Measurements from ENCODE around the gene SPDYE6.

SPDYE6 gene

DNA sequence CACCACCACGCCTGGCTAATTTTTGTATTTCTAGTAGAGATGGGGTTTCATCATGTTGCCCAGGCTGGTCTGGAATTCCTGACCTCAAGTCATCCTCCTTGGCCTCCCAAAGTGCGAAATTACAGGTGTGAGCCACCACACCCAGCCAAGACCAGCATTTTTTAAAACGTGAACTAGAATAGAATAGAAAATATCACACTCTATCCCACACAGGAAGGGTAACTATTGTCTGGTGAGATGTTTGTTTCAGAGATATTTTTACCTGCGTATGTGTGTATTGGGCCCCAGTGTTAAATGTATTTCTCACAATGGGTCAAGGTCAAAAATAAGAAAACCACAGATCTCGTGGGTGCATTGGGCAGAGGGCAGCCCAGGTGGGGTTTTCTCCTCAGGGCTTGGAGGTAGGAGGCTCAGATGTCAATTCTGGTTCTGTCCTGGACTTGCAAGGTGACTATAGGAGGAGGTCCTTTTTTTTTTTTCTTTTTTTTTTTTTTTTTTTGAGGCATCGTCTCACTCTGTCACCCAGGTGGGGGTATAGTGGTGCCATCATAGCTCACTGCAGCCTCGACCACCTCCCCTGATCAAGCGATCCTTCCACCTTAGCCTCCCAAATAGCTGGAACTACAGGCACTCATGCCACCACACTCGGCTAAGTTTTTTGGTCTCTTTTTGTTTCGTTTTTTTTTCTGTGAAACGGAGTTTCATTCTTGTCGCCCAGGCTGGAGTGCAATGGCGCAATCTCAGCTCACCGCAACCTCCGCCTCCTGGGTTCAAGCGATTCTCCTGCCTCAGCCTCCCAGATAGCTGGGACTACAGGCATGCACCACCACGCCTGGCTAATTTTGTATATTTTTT, 50.6 kb downstream of the SPDYE6 start:
- TF ChIP-seq, protein P1, sequence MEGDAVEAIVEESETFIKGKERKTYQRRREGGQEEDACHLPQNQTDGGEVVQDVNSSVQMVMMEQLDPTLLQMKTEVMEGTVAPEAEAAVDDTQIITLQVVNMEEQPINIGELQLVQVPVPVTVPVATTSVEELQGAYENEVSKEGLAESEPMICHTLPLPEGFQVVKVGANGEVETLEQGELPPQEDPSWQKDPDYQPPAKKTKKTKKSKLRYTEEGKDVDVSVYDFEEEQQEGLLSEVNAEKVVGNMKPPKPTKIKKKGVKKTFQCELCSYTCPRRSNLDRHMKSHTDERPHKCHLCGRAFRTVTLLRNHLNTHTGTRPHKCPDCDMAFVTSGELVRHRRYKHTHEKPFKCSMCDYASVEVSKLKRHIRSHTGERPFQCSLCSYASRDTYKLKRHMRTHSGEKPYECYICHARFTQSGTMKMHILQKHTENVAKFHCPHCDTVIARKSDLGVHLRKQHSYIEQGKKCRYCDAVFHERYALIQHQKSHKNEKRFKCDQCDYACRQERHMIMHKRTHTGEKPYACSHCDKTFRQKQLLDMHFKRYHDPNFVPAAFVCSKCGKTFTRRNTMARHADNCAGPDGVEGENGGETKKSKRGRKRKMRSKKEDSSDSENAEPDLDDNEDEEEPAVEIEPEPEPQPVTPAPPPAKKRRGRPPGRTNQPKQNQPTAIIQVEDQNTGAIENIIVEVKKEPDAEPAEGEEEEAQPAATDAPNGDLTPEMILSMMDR (IDR thresholded peaks at IDR 0.05): no peak

DNA sequence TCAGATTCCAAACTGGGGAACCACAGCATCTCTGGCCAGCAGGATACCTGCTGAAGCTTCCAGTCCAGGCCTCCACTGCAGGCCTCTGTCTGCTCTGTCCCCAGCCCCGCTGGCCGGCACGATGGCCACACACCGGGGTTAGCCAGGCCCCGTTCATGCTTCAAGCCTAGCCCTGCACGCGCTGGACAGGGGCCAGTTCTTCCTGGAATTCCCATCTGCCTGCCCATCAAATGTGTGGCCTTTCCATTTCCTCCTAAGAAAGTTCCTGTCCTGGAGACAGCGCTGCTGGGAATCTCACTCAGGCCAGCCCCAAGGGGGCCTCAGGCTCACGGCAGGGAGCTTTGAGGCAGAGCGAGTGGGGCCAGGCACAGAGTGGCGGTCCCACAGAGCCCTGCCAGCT, 51.6 kb downstream of the SPDYE6 start:
- TF ChIP-seq, protein P1 (IDR thresholded peaks at IDR 0.05): no peak

DNA sequence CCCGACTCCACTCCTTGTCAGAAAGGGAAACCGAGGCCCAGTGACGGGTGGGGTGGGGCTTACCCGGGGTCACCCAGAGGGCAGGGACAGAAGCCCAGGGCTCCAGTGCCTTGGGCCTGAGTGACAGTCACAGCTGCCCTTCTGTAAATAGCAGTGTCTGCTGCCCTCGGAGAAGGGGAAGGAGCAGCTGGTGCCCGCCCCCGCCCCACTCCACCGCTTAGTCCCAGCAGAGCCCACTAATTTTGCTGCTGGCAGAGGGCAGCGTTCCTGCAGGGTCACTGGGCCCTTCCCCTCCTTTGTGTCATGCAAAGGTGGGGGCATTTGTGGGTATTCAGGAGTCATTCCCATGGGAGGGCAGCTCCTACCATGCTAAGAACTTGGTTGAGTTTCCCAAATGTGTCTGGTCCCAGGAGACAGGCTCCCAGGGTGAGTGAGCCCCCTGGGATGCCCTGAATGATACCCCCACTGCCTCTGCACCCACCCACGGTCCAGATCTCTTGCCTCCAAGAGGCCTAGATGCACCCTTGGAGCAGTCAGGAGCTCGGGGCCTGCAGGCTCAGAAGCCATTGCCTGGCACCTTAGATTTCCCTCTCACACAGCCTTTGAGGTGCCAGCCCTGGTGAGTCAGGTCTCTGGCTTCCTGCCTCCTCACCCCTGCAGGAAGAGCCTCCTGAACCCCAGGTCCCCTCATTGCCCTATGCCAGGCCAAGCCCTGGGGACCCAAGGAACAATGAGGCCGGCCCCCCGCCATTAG, 52.4 kb downstream of the SPDYE6 start:
- TF ChIP-seq, protein P1 (IDR thresholded peaks at IDR 0.05): no peak

DNA sequence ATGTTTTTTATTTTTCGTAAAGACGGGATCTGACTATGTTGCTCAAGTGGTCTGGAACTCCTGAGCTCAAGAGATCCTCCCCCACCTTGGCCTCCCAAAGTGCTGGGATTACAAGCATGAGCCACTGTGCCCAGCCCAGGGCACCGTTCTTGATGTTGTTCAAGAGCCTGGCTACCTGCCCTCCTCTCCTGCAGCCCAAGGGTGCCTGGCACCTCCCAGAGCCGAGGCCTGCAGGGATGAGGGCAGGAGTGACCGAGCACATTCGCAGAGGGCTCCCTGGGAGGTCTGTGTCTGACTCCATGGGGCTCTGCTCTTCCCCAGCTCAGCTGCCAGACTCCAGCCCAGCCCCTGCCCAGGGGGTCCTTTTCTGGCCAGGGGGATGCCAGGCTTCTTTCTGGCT, 54.2 kb downstream of the SPDYE6 start:
- TF ChIP-seq, protein P1 (IDR thresholded peaks at IDR 0.05): no peak

DNA sequence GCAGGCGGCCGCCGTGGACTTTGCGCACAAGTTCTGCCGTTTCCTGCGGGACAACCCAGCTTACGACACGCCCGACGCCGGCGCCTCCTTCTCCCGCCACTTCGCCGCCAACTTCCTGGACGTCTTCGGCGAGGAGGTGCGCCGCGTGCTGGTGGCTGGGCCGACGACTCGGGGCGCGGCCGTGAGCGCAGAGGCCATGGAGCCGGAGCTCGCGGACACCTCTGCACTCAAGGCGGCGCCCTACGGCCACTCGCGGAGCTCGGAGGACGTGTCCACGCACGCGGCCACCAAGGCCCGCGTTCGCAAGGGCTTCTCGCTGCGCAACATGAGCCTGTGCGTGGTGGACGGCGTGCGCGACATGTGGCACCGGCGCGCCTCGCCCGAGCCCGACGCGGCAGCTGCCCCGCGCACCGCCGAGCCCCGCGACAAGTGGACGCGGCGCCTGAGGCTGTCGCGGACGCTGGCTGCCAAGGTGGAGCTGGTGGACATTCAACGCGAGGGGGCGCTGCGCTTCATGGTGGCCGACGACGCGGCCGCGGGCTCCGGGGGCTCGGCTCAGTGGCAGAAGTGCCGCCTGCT, 55.5 kb downstream of the SPDYE6 start:
- TF ChIP-seq, protein P1 (IDR thresholded peaks at IDR 0.05): no peak

DNA sequence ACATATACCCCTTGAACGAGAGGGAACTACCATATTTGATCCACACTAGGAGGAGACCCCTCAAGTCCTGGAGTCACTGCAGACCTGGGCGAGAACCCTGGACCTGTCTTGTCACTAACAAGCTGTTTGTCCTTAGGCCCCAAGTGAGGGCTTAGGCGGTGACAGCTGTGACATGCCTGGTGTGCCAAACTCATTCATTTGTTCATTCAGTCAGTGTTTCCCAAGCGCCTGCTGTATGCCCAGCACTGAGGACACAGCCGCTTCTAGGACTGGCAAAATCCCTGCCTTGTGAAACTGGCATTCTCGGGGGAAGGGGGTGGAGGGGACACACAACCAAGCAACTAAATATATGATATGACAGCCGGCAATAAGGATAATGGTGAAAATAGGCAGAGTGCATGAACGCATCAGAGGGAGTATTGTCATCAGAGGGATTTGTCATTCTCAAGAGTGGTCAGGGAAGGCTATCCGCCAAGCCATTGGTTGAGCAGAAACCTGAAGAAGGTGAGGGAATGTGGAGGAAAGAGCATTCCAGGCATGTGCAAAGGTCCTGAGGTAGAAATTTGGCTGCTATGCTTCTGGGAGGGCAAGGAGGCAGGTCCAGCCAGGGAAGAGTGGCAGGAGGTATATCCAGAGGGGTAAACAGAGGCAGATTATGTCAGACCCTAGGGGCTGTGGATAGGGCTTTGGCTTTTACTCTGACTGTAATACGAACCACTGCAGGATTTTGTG, 58.6 kb downstream of the SPDYE6 start:
- TF ChIP-seq, protein P1 (IDR thresholded peaks at IDR 0.05): no peak

DNA sequence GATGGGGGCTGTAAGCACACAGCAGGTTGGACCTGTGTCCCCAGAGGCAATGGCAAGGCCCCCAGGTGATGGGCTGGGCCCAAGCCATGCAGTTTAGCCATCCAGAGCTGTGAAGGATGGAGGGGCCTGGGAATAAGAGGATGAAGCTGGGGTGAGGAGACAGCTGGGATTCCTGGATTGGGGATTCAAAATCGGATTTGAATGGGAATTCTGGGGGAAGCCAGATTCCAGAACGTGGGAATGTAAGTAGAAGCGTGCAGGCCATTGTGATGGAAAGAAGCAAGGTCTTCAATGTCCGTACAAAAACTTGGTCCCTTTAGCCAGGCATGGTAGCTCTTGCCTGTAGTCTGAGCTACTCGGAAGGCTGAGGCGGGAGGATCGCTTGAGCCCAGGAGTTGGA, 59.7 kb downstream of the SPDYE6 start:
- TF ChIP-seq, protein P1 (IDR thresholded peaks at IDR 0.05): no peak
